H9 (cell line): Measurements from ENCODE around the gene LZTR1. TPM values are rescaled to one million over a fixed set of nuclear protein-coding genes. Genes with fewer than 3 reads are reported as not detected.

Experiments used
- DNase-seq: peaks from one replicate; pipeline ENCODE4 v3.0.0-alpha.2; 2017
- H2AFZ ChIP-seq: one replicate; pipeline ENCODE4 v1.6.1; 2013; ENCODE audit warnings: mild to moderate bottlenecking, low read length, control low read depth, moderate library complexity
- H2AK5ac ChIP-seq: 2 replicates; pipeline ENCODE4 v1.6.1; 2013; ENCODE audit warnings: low read length, control low read depth, mixed read lengths; ENCODE audit not compliant: insufficient read length
- H2BK120ac ChIP-seq: one replicate; pipeline ENCODE4 v1.6.1; 2013; ENCODE audit warnings: low read depth, mild to moderate bottlenecking, low read length, control low read depth, inconsistent platforms; ENCODE audit not compliant: poor library complexity, severe bottlenecking
- H2BK12ac ChIP-seq: 2 replicates; pipeline ENCODE4 v1.6.1; 2013; ENCODE audit warnings: low read length, control low read depth, mixed read lengths, low read depth; ENCODE audit not compliant: insufficient read length
- H2BK15ac ChIP-seq: 2 replicates; pipeline ENCODE4 v1.6.1; 2013; ENCODE audit warnings: low read depth, low read length, control low read depth
- H2BK20ac ChIP-seq: one replicate; pipeline ENCODE4 v1.6.1; 2013; ENCODE audit warnings: low read depth, mild to moderate bottlenecking, low read length, control low read depth, inconsistent platforms; ENCODE audit not compliant: poor library complexity, severe bottlenecking
- H2BK5ac ChIP-seq: 2 replicates; pipeline ENCODE4 v1.6.1; 2013; ENCODE audit warnings: low read length, control low read depth, mixed read lengths; ENCODE audit not compliant: insufficient read length
- H3K14ac ChIP-seq: 2 replicates; pipeline ENCODE4 v1.6.1; 2013; ENCODE audit warnings: low read length, control low read depth; ENCODE audit not compliant: insufficient read depth
- H3K18ac ChIP-seq: 2 replicates; pipeline ENCODE4 v1.6.1; 2013; ENCODE audit warnings: low read depth, mild to moderate bottlenecking, mixed read lengths, low read length, control low read depth; ENCODE audit not compliant: insufficient read length
- H3K23ac ChIP-seq: 2 replicates; pipeline ENCODE4 v1.6.1; 2013; ENCODE audit warnings: low read length, control low read depth, mixed read lengths, low read depth; ENCODE audit not compliant: insufficient read length
- H3K23me2 ChIP-seq: 2 replicates; pipeline ENCODE4 v1.6.1; 2013; ENCODE audit warnings: low read depth, mild to moderate bottlenecking, mixed read lengths, low read length, control low read depth; ENCODE audit not compliant: insufficient read length, poor library complexity, severe bottlenecking
- H3K27ac ChIP-seq: 2 replicates; pipeline ENCODE4 v1.5.1; 2013; ENCODE audit warnings: low read length, control low read depth, mixed read lengths, low read depth; ENCODE audit not compliant: insufficient read length
- H3K27me3 ChIP-seq: 2 replicates; pipeline ENCODE4 v1.6.1; 2013; ENCODE audit warnings: low read length, control low read depth, inconsistent platforms; ENCODE audit not compliant: insufficient read depth
- H3K4ac ChIP-seq: 2 replicates; pipeline ENCODE4 v1.6.1; 2013; ENCODE audit warnings: low read depth, mild to moderate bottlenecking, control low read depth, inconsistent platforms, low read length, moderate library complexity
- H3K4me1 ChIP-seq: 2 replicates; pipeline ENCODE4 v1.6.1; 2013; ENCODE audit warnings: low read length, control low read depth, inconsistent platforms; ENCODE audit not compliant: insufficient read depth
- H3K4me2 ChIP-seq: 2 replicates; pipeline ENCODE4 v1.6.1; 2013; ENCODE audit warnings: low read length, control low read depth, mixed read lengths; ENCODE audit not compliant: insufficient read length, insufficient read depth
- H3K56ac ChIP-seq: 2 replicates; pipeline ENCODE4 v1.6.1; 2013; ENCODE audit warnings: low read depth, mild to moderate bottlenecking, mixed read lengths, low read length, control low read depth; ENCODE audit not compliant: insufficient read length
- H3K79me1 ChIP-seq: 2 replicates; pipeline ENCODE4 v1.6.1; 2013; ENCODE audit warnings: low read depth, mild to moderate bottlenecking, moderate library complexity, low read length, control low read depth, inconsistent platforms; ENCODE audit not compliant: insufficient read depth, poor library complexity, severe bottlenecking
- H3K79me2 ChIP-seq: 2 replicates; pipeline ENCODE4 v1.6.1; 2013; ENCODE audit warnings: low read length, control low read depth, inconsistent platforms; ENCODE audit not compliant: insufficient read depth
- H3K9ac ChIP-seq: 2 replicates; pipeline ENCODE4 v1.6.1; 2013; ENCODE audit warnings: low read length, control low read depth, mixed read lengths; ENCODE audit not compliant: insufficient read length; ENCODE audit errors: extremely low read depth
- H3K9me3 ChIP-seq: one replicate; pipeline ENCODE4 v1.6.1; 2013; ENCODE audit warnings: low read depth, low read length, inconsistent platforms; ENCODE audit not compliant: control insufficient read depth
- H3T11ph ChIP-seq: one replicate; pipeline ENCODE4 v1.6.1; 2013; ENCODE audit warnings: mild to moderate bottlenecking, low read length, control low read depth, inconsistent platforms
- H4K20me1 ChIP-seq: one replicate; pipeline ENCODE4 v1.6.1; 2013; ENCODE audit not compliant: control insufficient read depth, insufficient read length, insufficient read depth
- H4K5ac ChIP-seq: 2 replicates; pipeline ENCODE4 v1.6.1; 2013; ENCODE audit warnings: low read depth, mild to moderate bottlenecking, mixed read lengths, low read length, control low read depth; ENCODE audit not compliant: insufficient read length
- H4K8ac ChIP-seq: replicated peaks from 2 replicates; pipeline ENCODE4 v1.6.1; 2013; ENCODE audit warnings: low read length, control low read depth, mixed read lengths, low read depth; ENCODE audit not compliant: insufficient read length
- H4K91ac ChIP-seq: 2 replicates; pipeline ENCODE4 v1.6.1; 2013; ENCODE audit warnings: low read depth, mild to moderate bottlenecking, moderate library complexity, mixed read lengths, low read length, control low read depth; ENCODE audit not compliant: insufficient read length
- H3K27ac Mint-ChIP-seq, 3 experiments: 2 replicates in 2 of 3; 3 replicates in 1 of 3; pipeline ENCODE4 v1.8.0; 2020 to 2021; ENCODE audit warnings: mixed read lengths in 3 of 3, mild to moderate bottlenecking in 1 of 3, moderate library complexity in 1 of 3
- H3K27me3 Mint-ChIP-seq: 2 replicates; pipeline ENCODE4 v1.8.0; 2021; ENCODE audit warnings: low read depth, mild to moderate bottlenecking, moderate library complexity, mixed read lengths
- H3K36me3 Mint-ChIP-seq, 3 experiments: 2 replicates in 2 of 3; 3 replicates in 1 of 3; pipeline ENCODE4 v1.8.0; 2020 to 2021; ENCODE audit warnings: low read depth in 3 of 3, mixed read lengths in 3 of 3; ENCODE audit not compliant: insufficient read depth in 1 of 3
- H3K4me1 Mint-ChIP-seq, 2 experiments: 2 replicates each; pipeline ENCODE4 v1.8.0; 2020; ENCODE audit warnings: mixed read lengths in 2 of 2
- H3K4me3 Mint-ChIP-seq, 2 experiments: 2 replicates in 1 of 2; 3 replicates in 1 of 2; pipeline ENCODE4 v1.8.0; 2020 to 2021; ENCODE audit warnings: mild to moderate bottlenecking in 2 of 2, mixed read lengths in 2 of 2, moderate library complexity in 1 of 2
- H3K9me3 Mint-ChIP-seq, 2 experiments: 2 replicates in 1 of 2; 3 replicates in 1 of 2; pipeline ENCODE4 v1.8.0; 2020; ENCODE audit warnings: mild to moderate bottlenecking in 2 of 2, mixed read lengths in 2 of 2, moderate library complexity in 1 of 2
- CTCF ChIP-seq: fragments of 200-600 bp; sonication (generic); conservative IDR thresholded peaks from 3 replicates; pipeline ENCODE4 v1.8.0; 2021; ENCODE audit warnings: antibody characterized with exemption, mild to moderate bottlenecking
- WGBS: extraction: QIAGEN DNeasy Blood & Tissue Kit; methylation state at CpG from one replicate; pipeline ENCODE4 v1.1.7; 2013; ENCODE audit warnings: missing lambda C conversion rate, low lambda C conversion rate, mixed read lengths; ENCODE audit not compliant: insufficient read length; ENCODE audit errors: extremely low coverage; 5-methylcytosine and 5-hydroxymethylcytosine counted together
- total RNA-seq: library from RNA; stranded (reverse); gene quantifications from 2 replicates; pipeline ENCODE4 v1.2.1, GENCODE V29; 2021

The LZTR1 gene
- total RNA-seq, 1 experiment from 2014 or later, result 47.0 TPM

DNA sequence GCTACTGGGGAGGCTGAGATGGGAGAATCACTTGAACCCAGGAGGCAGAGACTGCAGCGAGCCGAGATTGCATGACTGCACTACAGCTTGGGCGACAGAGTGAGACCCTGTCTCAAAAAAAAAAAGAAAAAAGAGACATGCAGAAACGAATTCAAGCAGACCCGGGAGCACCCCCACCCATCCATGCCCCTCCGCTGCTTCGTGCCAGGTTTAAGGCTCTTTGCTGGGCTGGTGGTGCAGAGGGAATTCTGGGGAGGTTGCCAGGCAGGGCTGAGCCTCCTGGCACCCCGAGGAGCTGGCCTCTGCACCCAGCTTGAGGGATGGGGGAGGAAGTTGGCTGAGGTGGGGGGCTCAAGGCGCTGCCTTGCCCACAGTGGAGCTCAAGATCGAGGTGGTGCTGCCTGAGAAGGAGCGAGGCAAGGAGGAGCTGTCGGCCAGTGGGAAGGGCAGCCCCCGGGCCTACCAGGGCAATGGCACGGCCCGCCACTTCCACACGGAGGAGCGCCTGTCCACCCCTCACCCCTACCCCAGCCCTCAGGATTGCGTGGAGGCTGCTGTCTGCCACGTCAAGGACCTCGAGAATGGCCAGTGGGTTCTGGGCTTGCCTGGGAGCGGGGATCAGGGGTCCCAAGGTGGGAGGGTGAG, 9.0 kb upstream of the LZTR1 start:
- Mint-ChIP-seq H3K4me1 (peaks cover 11 to 28% of the 10 kb centered on the region in 2 experiments), H3K4me3 (no peak overlapping the region), H3K27ac (no peak overlapping the region), H3K9me3 (peaks cover 2 to 4% of the 10 kb centered on the region in 2 experiments), H3K36me3 (peaks cover 0 to under 1% (median 0%) of the 10 kb centered on the region in 3 experiments; a peak in 3 of 7 replicates), H3K27me3 (peaks cover 95% of the 10 kb centered on the region)
- Histone ChIP-seq H2BK120ac (no peak overlapping the region), H4K8ac (no peak overlapping the region), H4K5ac (no peak overlapping the region), H3K14ac (no peak overlapping the region), H2BK15ac (no peak overlapping the region), H2BK12ac (no peak overlapping the region), H3K4ac (no peak overlapping the region), H2AK5ac (no peak overlapping the region), H3K9me3 (no peaks in the 10 kb centered on the region), H4K91ac (no peak overlapping the region), H3K9ac (no peak overlapping the region), H3K23ac (no peak overlapping the region), H3K79me1 (no peaks in the 10 kb centered on the region), H2AFZ (no peak overlapping the region), H3K79me2 (no peaks in the 10 kb centered on the region), H3T11ph (no peak overlapping the region), H2BK20ac (no peak overlapping the region), H3K56ac (no peak overlapping the region), H3K27me3 (peaks cover 4% of the 10 kb centered on the region; the same call in 1 of the 2 replicates), H4K20me1 (no peaks in the 10 kb centered on the region), H3K23me2 (no peaks in the 10 kb centered on the region), H3K4me1 (no peaks in the 10 kb centered on the region; the same call in 1 of the 2 replicates), H3K4me2 (no peak overlapping the region), H3K18ac (no peak overlapping the region), H2BK5ac (no peak overlapping the region), H3K27ac (no peak overlapping the region)
- WGBS, result no CpG with 5 or more reads among the region's 21 CpGs
- DNase-seq, result no peak
- TF ChIP-seq CTCF, result no peak
